ENCODE results near the gene ZBTB7C. TPM values are rescaled to one million over a fixed set of nuclear protein-coding genes. Genes with fewer than 3 reads are reported as not detected.

ZBTB7C gene
- total and polyA plus RNA-seq, 2 experiments from 2014 or later = 2.3 to 5.5 TPM

DNA sequence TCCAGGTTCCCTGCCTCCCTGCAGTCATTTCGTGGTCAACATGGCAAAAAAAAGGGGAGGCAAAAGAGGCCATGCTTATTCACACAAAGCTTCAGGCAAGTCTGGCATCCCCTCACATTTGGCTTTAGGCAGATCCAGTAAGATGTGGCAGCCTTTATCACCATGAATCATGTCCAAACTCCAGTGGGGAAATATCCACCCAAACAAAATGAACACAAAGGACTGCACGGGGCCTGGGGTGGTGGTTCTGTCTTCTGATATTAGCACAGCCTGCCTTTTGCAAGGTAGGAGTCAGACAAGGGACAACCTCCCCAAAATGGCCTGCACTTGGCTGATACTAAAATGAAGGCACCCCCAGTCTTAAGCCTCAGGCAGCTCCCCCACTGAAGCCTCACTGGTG is 129.9 kb downstream of the ZBTB7C start:
- H3K36me3 ChIP-seq = no peaks in the 10 kb centered on the region
- TF ChIP-seq, protein P1, sequence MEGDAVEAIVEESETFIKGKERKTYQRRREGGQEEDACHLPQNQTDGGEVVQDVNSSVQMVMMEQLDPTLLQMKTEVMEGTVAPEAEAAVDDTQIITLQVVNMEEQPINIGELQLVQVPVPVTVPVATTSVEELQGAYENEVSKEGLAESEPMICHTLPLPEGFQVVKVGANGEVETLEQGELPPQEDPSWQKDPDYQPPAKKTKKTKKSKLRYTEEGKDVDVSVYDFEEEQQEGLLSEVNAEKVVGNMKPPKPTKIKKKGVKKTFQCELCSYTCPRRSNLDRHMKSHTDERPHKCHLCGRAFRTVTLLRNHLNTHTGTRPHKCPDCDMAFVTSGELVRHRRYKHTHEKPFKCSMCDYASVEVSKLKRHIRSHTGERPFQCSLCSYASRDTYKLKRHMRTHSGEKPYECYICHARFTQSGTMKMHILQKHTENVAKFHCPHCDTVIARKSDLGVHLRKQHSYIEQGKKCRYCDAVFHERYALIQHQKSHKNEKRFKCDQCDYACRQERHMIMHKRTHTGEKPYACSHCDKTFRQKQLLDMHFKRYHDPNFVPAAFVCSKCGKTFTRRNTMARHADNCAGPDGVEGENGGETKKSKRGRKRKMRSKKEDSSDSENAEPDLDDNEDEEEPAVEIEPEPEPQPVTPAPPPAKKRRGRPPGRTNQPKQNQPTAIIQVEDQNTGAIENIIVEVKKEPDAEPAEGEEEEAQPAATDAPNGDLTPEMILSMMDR (IDR thresholded peaks at IDR 0.05; ENCODE audit: low read depth, low read length) = no peak
- no peak overlapping the region for H3K4me3 ChIP-seq
- no peak for DNase-seq (ENCODE audit: low read depth in 1 of 2, low spot score in 1 of 2)
- no peak overlapping the region for H3K27ac ChIP-seq
- H3K4me1 ChIP-seq (ENCODE audit: low read depth) = no peaks in the 10 kb centered on the region
- no peaks in the 10 kb centered on the region for H3K9me3 ChIP-seq (ENCODE audit: low read depth)
- no peaks in the 10 kb centered on the region for H3K27me3 ChIP-seq

DNA sequence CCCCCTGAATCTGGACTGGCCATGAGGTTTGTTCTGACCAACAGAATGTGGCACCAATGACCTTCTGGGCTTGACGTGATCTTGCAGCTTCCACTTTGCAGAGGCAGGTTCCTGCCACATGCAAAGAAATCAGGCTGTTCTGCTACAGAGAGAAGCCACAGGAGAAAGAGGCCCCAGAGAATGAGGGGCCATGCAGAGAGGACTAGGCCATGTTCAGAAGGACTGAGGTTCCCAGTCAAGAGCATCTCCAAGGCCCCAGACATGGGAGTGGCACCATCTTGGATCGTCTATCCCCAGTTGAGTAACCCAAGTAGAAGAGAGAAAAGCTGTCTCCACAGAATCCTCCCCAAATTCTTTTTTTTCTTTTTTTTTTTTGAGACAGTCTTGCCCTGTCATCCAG is 131.1 kb downstream of the ZBTB7C start:
- TF ChIP-seq, protein P1 (IDR thresholded peaks at IDR 0.05; ENCODE audit: low read depth, low read length) = no peak
- no peak overlapping the region for H3K27ac ChIP-seq
- no peaks in the 10 kb centered on the region for H3K36me3 ChIP-seq
- no peaks in the 10 kb centered on the region for H3K4me1 ChIP-seq (ENCODE audit: low read depth)
- H3K27me3 ChIP-seq = no peaks in the 10 kb centered on the region
- H3K4me3 ChIP-seq = no peak overlapping the region
- no peaks in the 10 kb centered on the region for H3K9me3 ChIP-seq (ENCODE audit: low read depth)
- DNase-seq (ENCODE audit: low read depth in 1 of 2, low spot score in 1 of 2) = no peak

DNA sequence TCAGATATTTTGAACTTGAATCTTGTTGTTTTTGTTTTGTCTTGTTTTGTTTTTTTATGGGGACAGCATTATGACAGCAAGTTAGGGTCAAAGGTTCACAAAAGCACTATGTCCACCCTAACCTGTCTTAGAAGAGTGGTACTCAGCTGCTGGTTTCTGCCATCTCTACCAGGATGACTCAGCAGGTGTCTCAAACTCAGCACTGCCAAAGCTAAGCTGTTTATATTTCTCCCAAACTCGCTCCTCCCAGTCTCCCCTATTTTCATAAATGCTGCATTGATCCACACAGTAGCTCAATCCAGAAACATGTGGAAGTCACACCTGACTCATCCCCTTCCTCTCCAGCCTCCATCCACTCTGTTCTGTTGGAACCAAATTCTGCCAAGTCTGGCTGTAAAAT is 134.9 kb downstream of the ZBTB7C start:
- no peak for DNase-seq (ENCODE audit: low read depth in 1 of 2, low spot score in 1 of 2)
- H3K9me3 ChIP-seq (ENCODE audit: low read depth) = no peaks in the 10 kb centered on the region
- no peak overlapping the region for H3K27ac ChIP-seq
- H3K4me1 ChIP-seq (ENCODE audit: low read depth) = no peaks in the 10 kb centered on the region
- no peak overlapping the region for H3K4me3 ChIP-seq
- TF ChIP-seq, protein P1 (IDR thresholded peaks at IDR 0.05; ENCODE audit: low read depth, low read length) = no peak
- no peaks in the 10 kb centered on the region for H3K27me3 ChIP-seq
- H3K36me3 ChIP-seq = no peaks in the 10 kb centered on the region

DNA sequence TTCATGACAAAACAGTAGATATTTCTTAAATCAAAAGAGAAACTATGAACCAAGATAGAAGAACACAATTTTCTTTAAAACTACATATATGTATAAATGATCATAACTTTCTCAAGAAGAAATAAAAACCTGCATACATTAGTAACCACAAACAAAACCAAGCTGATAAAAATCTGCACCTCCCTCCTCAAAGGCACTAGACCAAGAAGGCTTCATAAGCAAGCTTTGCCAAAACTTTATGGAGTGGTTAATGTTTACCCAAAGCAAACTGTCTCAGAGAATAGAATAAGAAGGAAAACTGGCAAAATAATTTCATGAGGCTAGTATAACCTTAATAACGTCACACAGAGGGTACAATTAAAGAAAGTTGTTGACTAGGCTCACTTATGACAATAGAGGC is 138.3 kb downstream of the ZBTB7C start:
- no peaks in the 10 kb centered on the region for H3K27me3 ChIP-seq
- H3K27ac ChIP-seq = no peak overlapping the region
- no peak for DNase-seq (ENCODE audit: low read depth in 1 of 2, low spot score in 1 of 2)
- no peaks in the 10 kb centered on the region for H3K4me1 ChIP-seq (ENCODE audit: low read depth)
- TF ChIP-seq, protein P1 (IDR thresholded peaks at IDR 0.05; ENCODE audit: low read depth, low read length) = no peak
- H3K4me3 ChIP-seq = no peak overlapping the region
- H3K9me3 ChIP-seq (ENCODE audit: low read depth) = no peaks in the 10 kb centered on the region
- no peaks in the 10 kb centered on the region for H3K36me3 ChIP-seq

DNA sequence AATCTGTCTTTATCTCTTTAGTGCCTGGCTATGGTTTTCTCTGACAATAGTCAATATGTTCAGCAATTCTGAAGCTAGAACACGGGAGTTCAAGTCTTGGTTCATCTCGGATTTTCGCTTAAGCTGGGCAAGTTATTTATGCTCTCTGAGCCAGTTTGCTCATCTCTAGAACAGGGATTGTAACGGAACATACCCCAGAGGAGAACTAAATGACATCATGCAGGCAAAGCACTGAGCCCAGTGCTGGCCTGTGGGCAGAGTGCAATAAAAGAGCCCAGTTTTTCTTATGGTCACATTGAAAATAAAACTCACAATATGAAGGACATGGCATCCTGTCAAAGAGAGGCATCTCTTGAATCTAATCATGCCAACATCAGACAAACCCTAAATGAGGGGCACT is 143.9 kb downstream of the ZBTB7C start:
- no peak overlapping the region for H3K27ac ChIP-seq
- no peaks in the 10 kb centered on the region for H3K27me3 ChIP-seq
- H3K4me3 ChIP-seq = no peak overlapping the region
- no peak for DNase-seq (ENCODE audit: low read depth in 1 of 2, low spot score in 1 of 2)
- H3K36me3 ChIP-seq = no peaks in the 10 kb centered on the region
- no peaks in the 10 kb centered on the region for H3K9me3 ChIP-seq (ENCODE audit: low read depth)
- H3K4me1 ChIP-seq (ENCODE audit: low read depth) = peaks cover 6% of the 10 kb centered on the region
- TF ChIP-seq, protein P1 (IDR thresholded peaks at IDR 0.05; ENCODE audit: low read depth, low read length) = no peak

All from cardiac muscle cell (in vitro differentiated cells and primary cell).